Measurements from ENCODE around the gene LAX1. TPM values are rescaled to one million over a fixed set of nuclear protein-coding genes. Genes with fewer than 3 reads are reported as not detected.

Gene LAX1, protein sequence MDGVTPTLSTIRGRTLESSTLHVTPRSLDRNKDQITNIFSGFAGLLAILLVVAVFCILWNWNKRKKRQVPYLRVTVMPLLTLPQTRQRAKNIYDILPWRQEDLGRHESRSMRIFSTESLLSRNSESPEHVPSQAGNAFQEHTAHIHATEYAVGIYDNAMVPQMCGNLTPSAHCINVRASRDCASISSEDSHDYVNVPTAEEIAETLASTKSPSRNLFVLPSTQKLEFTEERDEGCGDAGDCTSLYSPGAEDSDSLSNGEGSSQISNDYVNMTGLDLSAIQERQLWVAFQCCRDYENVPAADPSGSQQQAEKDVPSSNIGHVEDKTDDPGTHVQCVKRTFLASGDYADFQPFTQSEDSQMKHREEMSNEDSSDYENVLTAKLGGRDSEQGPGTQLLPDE
- total RNA-seq (2021) = not detected in 3 replicates
- percentile 4 among the genes with signal in this experiment for Bru-seq, nascent RNA
- long read RNA-seq, experiment 1 = 0 reads
- long read RNA-seq, experiment 2 = 0 reads
- long read RNA-seq, experiment 3 = 0 reads

DNA sequence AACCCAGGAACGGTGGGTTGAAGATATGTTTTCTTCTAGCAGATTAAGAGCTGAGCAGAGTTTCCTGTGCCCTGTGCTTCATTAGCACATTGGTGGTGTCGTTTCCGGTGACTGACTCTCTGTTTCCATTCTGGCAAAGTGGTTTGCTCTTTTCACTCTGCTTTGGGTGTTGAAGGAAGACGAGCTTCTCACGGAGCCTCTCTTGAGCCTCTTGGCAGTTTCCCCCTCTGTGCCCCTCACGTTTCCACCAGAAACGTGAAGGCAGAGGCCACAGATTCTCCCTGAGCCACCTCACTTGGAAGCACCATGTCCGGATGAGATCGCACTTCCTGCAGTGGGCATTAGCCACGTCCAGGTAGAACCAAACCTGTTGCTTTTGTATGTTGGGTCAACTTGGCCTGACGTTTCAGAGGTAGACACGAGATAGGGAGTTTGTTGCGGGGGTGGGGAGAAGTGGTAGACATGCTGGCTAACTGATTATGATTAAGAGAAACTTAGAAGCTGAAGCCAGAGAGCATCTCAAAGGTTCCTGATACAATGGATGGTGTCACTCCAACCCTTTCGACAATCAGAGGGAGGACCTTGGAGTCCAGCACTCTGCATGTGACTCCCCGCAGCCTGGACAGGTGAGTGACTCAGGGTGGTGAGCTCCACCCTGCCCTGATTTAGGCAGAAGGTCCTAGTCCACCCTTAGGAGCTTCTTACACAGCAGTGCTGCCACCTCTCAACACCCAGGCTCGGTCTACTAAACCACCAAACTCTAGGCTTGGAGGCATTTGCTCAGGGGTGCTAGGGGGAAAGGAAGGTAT, at the start of gene LAX1:
TSS of gene LAX1 (plus strand) at position 155 of the 809 bp plus-strand sequence. CDS start at position 538, 383 bp downstream.
- no peaks in the 10 kb centered on the region for H3K27me3 Mint-ChIP-seq (ENCODE audit: low read depth)
- TF ChIP-seq ATF1 (CRISPR knock-in tag; IDR thresholded peaks at IDR 0.05) = no peak
- TF ChIP-seq, protein P1, sequence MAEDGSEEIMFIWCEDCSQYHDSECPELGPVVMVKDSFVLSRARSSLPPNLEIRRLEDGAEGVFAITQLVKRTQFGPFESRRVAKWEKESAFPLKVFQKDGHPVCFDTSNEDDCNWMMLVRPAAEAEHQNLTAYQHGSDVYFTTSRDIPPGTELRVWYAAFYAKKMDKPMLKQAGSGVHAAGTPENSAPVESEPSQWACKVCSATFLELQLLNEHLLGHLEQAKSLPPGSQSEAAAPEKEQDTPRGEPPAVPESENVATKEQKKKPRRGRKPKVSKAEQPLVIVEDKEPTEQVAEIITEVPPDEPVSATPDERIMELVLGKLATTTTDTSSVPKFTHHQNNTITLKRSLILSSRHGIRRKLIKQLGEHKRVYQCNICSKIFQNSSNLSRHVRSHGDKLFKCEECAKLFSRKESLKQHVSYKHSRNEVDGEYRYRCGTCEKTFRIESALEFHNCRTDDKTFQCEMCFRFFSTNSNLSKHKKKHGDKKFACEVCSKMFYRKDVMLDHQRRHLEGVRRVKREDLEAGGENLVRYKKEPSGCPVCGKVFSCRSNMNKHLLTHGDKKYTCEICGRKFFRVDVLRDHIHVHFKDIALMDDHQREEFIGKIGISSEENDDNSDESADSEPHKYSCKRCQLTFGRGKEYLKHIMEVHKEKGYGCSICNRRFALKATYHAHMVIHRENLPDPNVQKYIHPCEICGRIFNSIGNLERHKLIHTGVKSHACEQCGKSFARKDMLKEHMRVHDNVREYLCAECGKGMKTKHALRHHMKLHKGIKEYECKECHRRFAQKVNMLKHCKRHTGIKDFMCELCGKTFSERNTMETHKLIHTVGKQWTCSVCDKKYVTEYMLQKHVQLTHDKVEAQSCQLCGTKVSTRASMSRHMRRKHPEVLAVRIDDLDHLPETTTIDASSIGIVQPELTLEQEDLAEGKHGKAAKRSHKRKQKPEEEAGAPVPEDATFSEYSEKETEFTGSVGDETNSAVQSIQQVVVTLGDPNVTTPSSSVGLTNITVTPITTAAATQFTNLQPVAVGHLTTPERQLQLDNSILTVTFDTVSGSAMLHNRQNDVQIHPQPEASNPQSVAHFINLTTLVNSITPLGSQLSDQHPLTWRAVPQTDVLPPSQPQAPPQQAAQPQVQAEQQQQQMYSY (CRISPR knock-in tag; IDR thresholded peaks at IDR 0.05) = no peak
- TF ChIP-seq EMX1 (CRISPR knock-in tag; IDR thresholded peaks at IDR 0.05) = no peak
- TF ChIP-seq, protein P2, sequence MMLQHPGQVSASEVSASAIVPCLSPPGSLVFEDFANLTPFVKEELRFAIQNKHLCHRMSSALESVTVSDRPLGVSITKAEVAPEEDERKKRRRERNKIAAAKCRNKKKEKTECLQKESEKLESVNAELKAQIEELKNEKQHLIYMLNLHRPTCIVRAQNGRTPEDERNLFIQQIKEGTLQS (CRISPR knock-in tag; conservative IDR thresholded peaks at IDR 0.05) = no peak
- TF ChIP-seq ELF4 (CRISPR knock-in tag; IDR thresholded peaks at IDR 0.05; ENCODE audit: low read depth) = no peak
- TF ChIP-seq, protein P3, sequence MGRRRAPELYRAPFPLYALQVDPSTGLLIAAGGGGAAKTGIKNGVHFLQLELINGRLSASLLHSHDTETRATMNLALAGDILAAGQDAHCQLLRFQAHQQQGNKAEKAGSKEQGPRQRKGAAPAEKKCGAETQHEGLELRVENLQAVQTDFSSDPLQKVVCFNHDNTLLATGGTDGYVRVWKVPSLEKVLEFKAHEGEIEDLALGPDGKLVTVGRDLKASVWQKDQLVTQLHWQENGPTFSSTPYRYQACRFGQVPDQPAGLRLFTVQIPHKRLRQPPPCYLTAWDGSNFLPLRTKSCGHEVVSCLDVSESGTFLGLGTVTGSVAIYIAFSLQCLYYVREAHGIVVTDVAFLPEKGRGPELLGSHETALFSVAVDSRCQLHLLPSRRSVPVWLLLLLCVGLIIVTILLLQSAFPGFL (CRISPR knock-in tag; IDR thresholded peaks at IDR 0.05; ENCODE audit: borderline replicate concordance) = no peak
- no peak for TF ChIP-seq CBFB (CRISPR knock-in tag; IDR thresholded peaks at IDR 0.05; ENCODE audit: low read depth)
- no peak for TF ChIP-seq TCF7 (CRISPR knock-in tag; IDR thresholded peaks at IDR 0.05; ENCODE audit: low read depth)
- H3K4me3 Mint-ChIP-seq = no peak within 1 kb of the TSS

DNA sequence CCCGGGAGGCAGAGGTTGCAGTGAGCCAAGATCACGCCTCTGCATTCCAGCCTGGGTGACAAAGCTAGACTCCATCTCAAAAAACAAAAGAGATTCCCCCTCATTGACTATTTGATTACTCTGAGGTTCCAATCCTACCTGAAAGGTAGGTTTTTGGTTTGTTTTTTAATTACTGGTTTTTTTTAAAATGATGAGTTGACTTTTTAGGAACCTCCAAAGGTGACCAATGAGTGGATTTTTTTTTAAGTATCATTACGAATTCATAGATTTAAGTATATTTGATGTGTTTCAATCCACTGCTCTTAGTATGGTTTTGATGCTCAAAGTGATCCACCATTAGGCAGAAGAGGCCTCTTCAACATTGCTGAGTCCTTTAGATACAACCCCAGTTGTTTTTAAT, 47.9 kb upstream of the LAX1 start:
- no peak overlapping the region for H3K27ac Mint-ChIP-seq
- ChIA-PET CTCF (no interaction called here), POLR2A (no interaction called here)
- TF ChIP-seq SMAD3 (CRISPR knock-in tag; IDR thresholded peaks at IDR 0.05; ENCODE audit: borderline replicate concordance) (no peak), SOX15 (CRISPR knock-in tag; IDR thresholded peaks at IDR 0.05) (no peak), OVOL2 (CRISPR knock-in tag; IDR thresholded peaks at IDR 0.05; ENCODE audit: borderline replicate concordance) (no peak)
- no peaks in the 10 kb centered on the region for H3K9me3 Mint-ChIP-seq
- H3K4me3 Mint-ChIP-seq = no peak overlapping the region
- peaks cover 7% of the 10 kb centered on the region for H3K36me3 Mint-ChIP-seq
- no peaks in the 10 kb centered on the region for H3K4me1 Mint-ChIP-seq
- DNase-seq (ENCODE audit: low spot score) (no peak), ATAC-seq (no peak)
- H3K27me3 Mint-ChIP-seq (ENCODE audit: low read depth) = no peaks in the 10 kb centered on the region

More for the DNA sequence above, at the start of gene LAX1:
- H3K27ac Mint-ChIP-seq = no peak within 1 kb of the TSS; the same call in 1 of the 2 replicates
- ChIA-PET CTCF (interaction anchor here (2.3 kb wide), 1 partner anchor 498 kb away, joined by 5 read pairs; no protein-coding TSS in a partner anchor), POLR2A (interaction anchor here (0.6 kb wide), 1 partner anchor 76 kb away, joined by 3 read pairs; no protein-coding TSS in a partner anchor)
- ATAC-seq = no peak
- DNase-seq (ENCODE audit: low spot score) = no peak
- no peaks in the 10 kb centered on the region; the same call in 1 of the 2 replicates for H3K4me1 Mint-ChIP-seq
- no peaks in the 10 kb centered on the region for H3K36me3 Mint-ChIP-seq
- no peaks in the 10 kb centered on the region for H3K9me3 Mint-ChIP-seq

DNA sequence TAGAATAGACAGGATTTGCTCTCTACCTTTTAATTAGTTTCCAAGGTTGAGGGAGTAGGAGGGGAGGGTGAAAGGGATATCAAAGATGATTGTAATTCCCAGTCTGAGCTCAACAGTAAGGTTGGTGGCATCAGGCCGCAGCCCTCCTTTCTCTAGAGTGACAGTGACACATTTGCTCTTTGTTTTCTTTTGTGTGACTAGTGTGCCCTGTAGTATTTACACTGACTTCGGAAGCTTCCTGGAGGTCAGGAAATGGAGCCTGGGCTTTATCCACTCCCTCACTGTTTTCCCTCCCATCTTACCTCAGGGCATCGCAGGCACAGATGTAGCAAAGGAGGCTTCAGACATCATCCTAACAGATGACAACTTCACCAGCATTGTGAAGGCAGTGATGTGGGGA, 44.7 kb upstream of the LAX1 start:
- ChIA-PET POLR2A (no interaction called here), CTCF (interaction anchor here (0.7 to 1.1 kb wide), 2 partner anchors 9 to 378 kb away, joined by 3 to 5 read pairs; no protein-coding TSS in a partner anchor)
- peaks cover 16% of the 10 kb centered on the region for H3K36me3 Mint-ChIP-seq
- H3K27me3 Mint-ChIP-seq (ENCODE audit: low read depth) = no peaks in the 10 kb centered on the region
- no peak overlapping the region for H3K4me3 Mint-ChIP-seq
- ATAC-seq (no peak), DNase-seq (ENCODE audit: low spot score) (no peak)
- no peaks in the 10 kb centered on the region for H3K4me1 Mint-ChIP-seq
- no peak overlapping the region for H3K27ac Mint-ChIP-seq
- H3K9me3 Mint-ChIP-seq = no peaks in the 10 kb centered on the region
- TF ChIP-seq, protein P4, sequence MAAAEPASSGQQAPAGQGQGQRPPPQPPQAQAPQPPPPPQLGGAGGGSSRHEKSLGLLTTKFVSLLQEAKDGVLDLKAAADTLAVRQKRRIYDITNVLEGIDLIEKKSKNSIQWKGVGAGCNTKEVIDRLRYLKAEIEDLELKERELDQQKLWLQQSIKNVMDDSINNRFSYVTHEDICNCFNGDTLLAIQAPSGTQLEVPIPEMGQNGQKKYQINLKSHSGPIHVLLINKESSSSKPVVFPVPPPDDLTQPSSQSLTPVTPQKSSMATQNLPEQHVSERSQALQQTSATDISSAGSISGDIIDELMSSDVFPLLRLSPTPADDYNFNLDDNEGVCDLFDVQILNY (CRISPR knock-in tag; IDR thresholded peaks at IDR 0.05) = no peak
- TF ChIP-seq ZNF232 (CRISPR knock-in tag; IDR thresholded peaks at IDR 0.05) (no peak), JAZF1 (CRISPR knock-in tag; IDR thresholded peaks at IDR 0.05) (no peak), NFYB (CRISPR knock-in tag; conservative IDR thresholded peaks at IDR 0.05; ENCODE audit: low read depth) (no peak)
- TF ChIP-seq, protein P5, sequence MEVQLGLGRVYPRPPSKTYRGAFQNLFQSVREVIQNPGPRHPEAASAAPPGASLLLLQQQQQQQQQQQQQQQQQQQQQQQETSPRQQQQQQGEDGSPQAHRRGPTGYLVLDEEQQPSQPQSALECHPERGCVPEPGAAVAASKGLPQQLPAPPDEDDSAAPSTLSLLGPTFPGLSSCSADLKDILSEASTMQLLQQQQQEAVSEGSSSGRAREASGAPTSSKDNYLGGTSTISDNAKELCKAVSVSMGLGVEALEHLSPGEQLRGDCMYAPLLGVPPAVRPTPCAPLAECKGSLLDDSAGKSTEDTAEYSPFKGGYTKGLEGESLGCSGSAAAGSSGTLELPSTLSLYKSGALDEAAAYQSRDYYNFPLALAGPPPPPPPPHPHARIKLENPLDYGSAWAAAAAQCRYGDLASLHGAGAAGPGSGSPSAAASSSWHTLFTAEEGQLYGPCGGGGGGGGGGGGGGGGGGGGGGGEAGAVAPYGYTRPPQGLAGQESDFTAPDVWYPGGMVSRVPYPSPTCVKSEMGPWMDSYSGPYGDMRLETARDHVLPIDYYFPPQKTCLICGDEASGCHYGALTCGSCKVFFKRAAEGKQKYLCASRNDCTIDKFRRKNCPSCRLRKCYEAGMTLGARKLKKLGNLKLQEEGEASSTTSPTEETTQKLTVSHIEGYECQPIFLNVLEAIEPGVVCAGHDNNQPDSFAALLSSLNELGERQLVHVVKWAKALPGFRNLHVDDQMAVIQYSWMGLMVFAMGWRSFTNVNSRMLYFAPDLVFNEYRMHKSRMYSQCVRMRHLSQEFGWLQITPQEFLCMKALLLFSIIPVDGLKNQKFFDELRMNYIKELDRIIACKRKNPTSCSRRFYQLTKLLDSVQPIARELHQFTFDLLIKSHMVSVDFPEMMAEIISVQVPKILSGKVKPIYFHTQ (CRISPR knock-in tag; IDR thresholded peaks at IDR 0.05) = no peak
- TF ChIP-seq, protein P6, sequence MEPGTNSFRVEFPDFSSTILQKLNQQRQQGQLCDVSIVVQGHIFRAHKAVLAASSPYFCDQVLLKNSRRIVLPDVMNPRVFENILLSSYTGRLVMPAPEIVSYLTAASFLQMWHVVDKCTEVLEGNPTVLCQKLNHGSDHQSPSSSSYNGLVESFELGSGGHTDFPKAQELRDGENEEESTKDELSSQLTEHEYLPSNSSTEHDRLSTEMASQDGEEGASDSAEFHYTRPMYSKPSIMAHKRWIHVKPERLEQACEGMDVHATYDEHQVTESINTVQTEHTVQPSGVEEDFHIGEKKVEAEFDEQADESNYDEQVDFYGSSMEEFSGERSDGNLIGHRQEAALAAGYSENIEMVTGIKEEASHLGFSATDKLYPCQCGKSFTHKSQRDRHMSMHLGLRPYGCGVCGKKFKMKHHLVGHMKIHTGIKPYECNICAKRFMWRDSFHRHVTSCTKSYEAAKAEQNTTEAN (CRISPR knock-in tag; IDR thresholded peaks at IDR 0.05) = no peak
